Daoy (cell line): ENCODE measurements around the gene NSUN5. TPM values are rescaled to one million over a fixed set of nuclear protein-coding genes. Genes with fewer than 3 reads are reported as not detected.
"Not testable (repeated sequence)": the region's sequence is repeated elsewhere in the genome, so short reads cannot be mapped to it uniquely, and the experiment has no call there.

Experiments used
- DNase-seq: peaks from one replicate; pipeline ENCODE4 v3.0.0-alpha.2; 2015; ENCODE audit warnings: low read depth
- total RNA-seq: library from RNA; depleted of rRNA; stranded (reverse); fragments of >200 nt; shearing (Covaris generic); gene quantifications from 2 replicates; pipeline ENCODE4 v1.2.3, GENCODE V29; 2014; rRNA removed

NSUN5 gene
- total RNA-seq, 1 experiment from 2014 or later: 160 TPM

- DNase-seq: not testable (repeated sequence)
These were observed 11.4 kb downstream of the NSUN5 start for GRCh38 chr7:73297235-73297634.

GRCh38 chr7:73277210-73277609, 31.4 kb downstream of the NSUN5 start:
- DNase-seq: not testable (repeated sequence)

- DNase-seq: not testable (repeated sequence)
These were observed 40.8 kb downstream of the NSUN5 start for GRCh38 chr7:73267813-73268212.

- not testable (repeated sequence) for DNase-seq
These were observed 41.8 kb downstream of the NSUN5 start for GRCh38 chr7:73266719-73267368.

- not testable (repeated sequence) for DNase-seq
These were observed 46.2 kb downstream of the NSUN5 start for GRCh38 chr7:73262416-73262815.

Other genes starting within 250 kb of the NSUN5 start
- not detected in 2 replicates for gene SPDYE9, start 222.8 kb downstream of the NSUN5 start, total RNA-seq
- not detected in 2 replicates for gene TRIM50, start 19.3 kb upstream of the NSUN5 start, total RNA-seq
- gene FKBP6, start 19.3 kb upstream of the NSUN5 start, total RNA-seq: under 0.01 TPM in 1 of 2 replicates, not detected in the other
- gene FZD9, start 125.0 kb upstream of the NSUN5 start, total RNA-seq: 1.7 and 3.5 TPM in 2 replicates
- 133 and 169 TPM in 2 replicates for gene BAZ1B, start 213.5 kb upstream of the NSUN5 start, total RNA-seq
- gene BCL7B, start 248.9 kb upstream of the NSUN5 start, total RNA-seq: 56.7 and 66.7 TPM in 2 replicates